Activated B cell treated with CpG ODN at 0.5 μM for 24 hours (primary cell): ENCODE results near the gene AGK. TPM values are rescaled to one million over a fixed set of nuclear protein-coding genes. Genes with fewer than 3 reads are reported as not detected.
A peak's percentile ranks its signal among the peaks of the same experiment; 100 is the strongest.

Source experiments
- ATAC-seq: fragments of 200-7000 bp; cut with Tn5 transposase; one replicate; pipeline ENCODE4 v1.10.0; 2021; ENCODE audit warnings: low read depth, mild to moderate bottlenecking, moderate library complexity
- CTCF ChIA-PET: fragments of 350-600 bp; sonication (Branson Sonifier 250); formaldehyde crosslinking; loops from one replicate; lab custom pipeline; 2021; ENCODE audit warnings: antibody characterized with exemption; lab: Charles Lee
- POLR2A ChIA-PET: fragments of 350-600 bp; sonication (Branson Sonifier 250); formaldehyde crosslinking; loops from one replicate; lab custom pipeline; 2021; ENCODE audit warnings: antibody characterized with exemption; lab: Charles Lee
- DNase-seq: peaks from one replicate; pipeline ENCODE4 v3.0.0; 2022
- H3K27ac Mint-ChIP-seq: one replicate; pipeline ENCODE4 v1.8.0; 2020; ENCODE audit warnings: mixed read lengths
- H3K27me3 Mint-ChIP-seq: one replicate; pipeline ENCODE4 v1.8.0; 2021; ENCODE audit warnings: mixed read lengths
- H3K36me3 Mint-ChIP-seq: one replicate; pipeline ENCODE4 v1.8.0; 2021; ENCODE audit warnings: low read depth, mixed read lengths
- H3K4me1 Mint-ChIP-seq: one replicate; pipeline ENCODE4 v1.8.0; 2021; ENCODE audit warnings: mixed read lengths
- H3K4me3 Mint-ChIP-seq: one replicate; pipeline ENCODE4 v1.8.0; 2020; ENCODE audit warnings: mild to moderate bottlenecking, mixed read lengths
- H3K9me3 Mint-ChIP-seq: one replicate; pipeline ENCODE4 v1.8.0; 2020; ENCODE audit warnings: mixed read lengths
- intact Hi-C: fragments of 100-400 bp; cut with micrococcal nuclease; formaldehyde crosslinking; loops from one replicate; pipeline ENCODE4 v1.15.1; 2024
- total RNA-seq: library from RNA; stranded (reverse); gene quantifications from 2 replicates; pipeline ENCODE4 v1.2.3, GENCODE V29; 2022
- TF ChIP-seq, protein P1 (sequence below): fragments of 200-600 bp; IDR thresholded peaks from one replicate; pipeline ENCODE4 v1.8.0; 2022; ENCODE audit warnings: antibody characterized with exemption, mild to moderate bottlenecking

Gene AGK
- total RNA-seq, 1 donor from 2014 or later, result 39.3 TPM

GRCh38 chr7:141664450-141664849, 113.2 kb downstream of the AGK start:
- no peak for DNase-seq
- Mint-ChIP-seq H3K36me3 (peaks cover 85% of the 10 kb centered on the region), H3K4me3 (no peak overlapping the region), H3K4me1 (peaks cover 13% of the 10 kb centered on the region), H3K9me3 (no peaks in the 10 kb centered on the region), H3K27ac (no peak overlapping the region), H3K27me3 (no peaks in the 10 kb centered on the region)
- ATAC-seq, result no peak
- ChIA-PET CTCF (no interaction called here), POLR2A (no interaction called here)
- intact Hi-C loops, result no loop called here
- TF ChIP-seq, protein P1, sequence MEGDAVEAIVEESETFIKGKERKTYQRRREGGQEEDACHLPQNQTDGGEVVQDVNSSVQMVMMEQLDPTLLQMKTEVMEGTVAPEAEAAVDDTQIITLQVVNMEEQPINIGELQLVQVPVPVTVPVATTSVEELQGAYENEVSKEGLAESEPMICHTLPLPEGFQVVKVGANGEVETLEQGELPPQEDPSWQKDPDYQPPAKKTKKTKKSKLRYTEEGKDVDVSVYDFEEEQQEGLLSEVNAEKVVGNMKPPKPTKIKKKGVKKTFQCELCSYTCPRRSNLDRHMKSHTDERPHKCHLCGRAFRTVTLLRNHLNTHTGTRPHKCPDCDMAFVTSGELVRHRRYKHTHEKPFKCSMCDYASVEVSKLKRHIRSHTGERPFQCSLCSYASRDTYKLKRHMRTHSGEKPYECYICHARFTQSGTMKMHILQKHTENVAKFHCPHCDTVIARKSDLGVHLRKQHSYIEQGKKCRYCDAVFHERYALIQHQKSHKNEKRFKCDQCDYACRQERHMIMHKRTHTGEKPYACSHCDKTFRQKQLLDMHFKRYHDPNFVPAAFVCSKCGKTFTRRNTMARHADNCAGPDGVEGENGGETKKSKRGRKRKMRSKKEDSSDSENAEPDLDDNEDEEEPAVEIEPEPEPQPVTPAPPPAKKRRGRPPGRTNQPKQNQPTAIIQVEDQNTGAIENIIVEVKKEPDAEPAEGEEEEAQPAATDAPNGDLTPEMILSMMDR, result no peak

GRCh38 chr7:141665208-141666035, 114.2 kb downstream of the AGK start:
- H3K4me3 Mint-ChIP-seq, result no peak overlapping the region
- ChIA-PET POLR2A (no interaction called here), CTCF (no interaction called here)
- H3K27me3 Mint-ChIP-seq, result no peaks in the 10 kb centered on the region
- no peak for DNase-seq
- peaks cover 8% of the 10 kb centered on the region for H3K4me1 Mint-ChIP-seq
- intact Hi-C loops, result no loop called here
- ATAC-seq, result no peak
- H3K27ac Mint-ChIP-seq, result peak overlapping the region; percentile 10
- H3K9me3 Mint-ChIP-seq, result no peaks in the 10 kb centered on the region
- peaks cover 80% of the 10 kb centered on the region for H3K36me3 Mint-ChIP-seq
- TF ChIP-seq, protein P1, result no peak

DNA sequence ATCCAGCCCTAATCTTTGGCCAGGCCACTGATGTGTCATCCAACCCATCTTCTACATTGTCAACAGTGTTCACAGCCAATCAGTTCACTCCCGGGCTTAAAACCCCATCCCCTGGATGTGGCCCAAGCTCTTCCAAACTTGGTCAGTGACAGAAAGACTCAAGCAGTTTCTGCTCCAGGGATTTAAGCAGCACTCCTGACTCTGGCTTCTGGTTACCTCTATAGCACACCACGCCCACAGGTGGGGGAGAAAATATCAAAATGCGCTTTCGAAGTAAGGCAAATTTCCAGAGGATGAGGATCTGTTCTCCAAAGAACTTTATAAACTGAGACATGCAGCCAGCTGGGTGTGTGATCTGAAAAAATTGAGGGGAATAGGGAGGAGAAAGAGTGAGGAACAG, 114.9 kb downstream of the AGK start:
- H3K27ac Mint-ChIP-seq, result peak overlapping the region; percentile 10
- DNase-seq (no peak), ATAC-seq (no peak)
- CTCF ChIA-PET, result interaction anchor here (1.3 kb wide), 1 partner anchor 12 kb away, joined by 3 read pairs; no protein-coding TSS in a partner anchor
- TF ChIP-seq, protein P1, result no peak
- POLR2A ChIA-PET, result no interaction called here
- H3K4me3 Mint-ChIP-seq, result no peak overlapping the region
- no peaks in the 10 kb centered on the region for H3K9me3 Mint-ChIP-seq
- no peaks in the 10 kb centered on the region for H3K27me3 Mint-ChIP-seq
- H3K4me1 Mint-ChIP-seq, result peaks cover 5% of the 10 kb centered on the region
- intact Hi-C loops, result no loop called here
- peaks cover 81% of the 10 kb centered on the region for H3K36me3 Mint-ChIP-seq

- ChIA-PET POLR2A (no interaction called here), CTCF (no interaction called here)
- Mint-ChIP-seq H3K27me3 (no peaks in the 10 kb centered on the region), H3K4me3 (no peak overlapping the region), H3K4me1 (no peaks in the 10 kb centered on the region), H3K27ac (no peak overlapping the region), H3K9me3 (no peaks in the 10 kb centered on the region), H3K36me3 (peaks cover 75% of the 10 kb centered on the region)
- TF ChIP-seq, protein P1, result no peak
- no peak for DNase-seq
- no peak for ATAC-seq
- intact Hi-C loops, result no loop called here
Observed at GRCh38 chr7:141668853-141669252, 117.6 kb downstream of the AGK start.

DNA sequence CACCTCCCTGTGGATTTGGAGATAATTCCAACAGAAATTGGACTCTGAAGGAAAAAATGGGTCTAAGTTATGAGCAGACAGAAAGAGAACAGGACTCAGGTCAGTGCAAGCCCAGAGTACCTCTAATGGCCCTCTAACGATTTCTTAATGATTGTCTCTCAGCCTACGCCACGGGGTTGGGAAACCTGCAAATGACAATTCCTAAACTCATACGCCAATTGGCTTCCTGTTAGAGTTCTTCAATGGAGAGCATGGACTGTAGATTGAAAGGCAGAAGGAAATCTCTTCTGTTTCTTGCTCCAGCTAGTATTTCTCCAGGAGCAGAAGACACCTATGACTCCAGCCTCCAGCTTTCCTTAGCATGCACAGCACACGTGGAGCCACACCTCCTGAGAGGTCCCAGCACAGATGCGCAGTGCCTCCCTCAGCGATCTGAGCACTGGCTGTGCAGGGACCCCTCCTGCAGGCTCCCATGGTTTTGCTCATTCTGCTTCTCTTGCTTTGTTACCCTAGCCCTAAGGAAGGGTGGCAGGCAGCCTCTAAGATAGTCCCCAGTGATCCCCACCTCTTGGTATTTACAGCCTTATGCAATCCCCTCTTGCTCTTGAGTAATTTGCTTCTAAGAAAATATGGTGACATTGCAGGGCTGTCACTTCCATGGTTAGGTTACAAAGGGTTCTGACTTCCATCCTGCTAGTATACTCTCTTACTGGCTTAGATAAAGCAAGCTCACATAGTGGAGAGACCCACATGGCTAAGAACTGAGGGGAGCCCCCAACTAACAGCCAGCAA, 120.7 kb downstream of the AGK start:
- Mint-ChIP-seq H3K27me3 (no peaks in the 10 kb centered on the region), H3K36me3 (peaks cover 57% of the 10 kb centered on the region), H3K27ac (peak overlapping the region; percentile 53), H3K4me1 (peaks cover 16% of the 10 kb centered on the region), H3K9me3 (no peaks in the 10 kb centered on the region), H3K4me3 (no peak overlapping the region)
- ATAC-seq (no peak), DNase-seq (no peak)
- CTCF ChIA-PET, result no interaction called here
- intact Hi-C loops, result no loop called here
- POLR2A ChIA-PET, result no interaction called here
- TF ChIP-seq, protein P1, result no peak
